ENCODE measurements around the gene TNIP2. TPM values are rescaled to one million over a fixed set of nuclear protein-coding genes. Genes with fewer than 3 reads are reported as not detected.

Gene TNIP2
- total and polyA plus RNA-seq, 2 donors (not counting 3 experiments of a cell fraction or from before 2014, with no cell fraction given), result 37.7 to 52.1 TPM

GRCh38 chr4:2787230-2788100, 31.3 kb upstream of the TNIP2 start:
- POLR2A ChIA-PET, result no interaction called here
- H3K79me2 ChIP-seq (ENCODE audit: control insufficient read depth, insufficient read depth, low read length), result no peaks in the 10 kb centered on the region
- H3K9me1 ChIP-seq (replicated peaks; ENCODE audit: control insufficient read depth, extremely low read depth, insufficient read depth, low read length), result no peaks in the 10 kb centered on the region
- H3K4me3 ChIP-seq (replicated peaks in 1 of 3; ENCODE audit: insufficient read depth in 1 of 3, low read depth in 1 of 3, low read length in 3 of 3), result no peak overlapping the region
- CTCF ChIA-PET, result interaction anchor here (0.6 kb wide), 1 partner anchor 144 kb away, joined by 3 read pairs; no protein-coding TSS in a partner anchor
- intact Hi-C loops (cut with micrococcal nuclease), result no loop called here
- no peaks in the 10 kb centered on the region for H3K36me3 ChIP-seq (ENCODE audit: control insufficient read depth in 2 of 2, extremely low read depth in 1 of 2, insufficient read depth in 2 of 2, low read length in 2 of 2)
- TF ChIP-seq CTCF (IDR thresholded peaks at IDR 0.05; ENCODE audit: extremely low read depth in 1 of 2, insufficient read depth in 1 of 2, low read depth in 1 of 2, low read length in 2 of 2), result no peak
- no peak for TF ChIP-seq GATA2 (IDR thresholded peaks at IDR 0.05; ENCODE audit: insufficient read depth, insufficient read length, low read depth, low read length)
- no peak for TF ChIP-seq POLR2AphosphoS5 (IDR thresholded peaks at IDR 0.05; ENCODE audit: insufficient read depth, low read depth, low read length)
- no peak for TF ChIP-seq EZH2 (IDR thresholded peaks at IDR 0.05; ENCODE audit: borderline replicate concordance, low read depth, low read length, severe bottlenecking)
- TF ChIP-seq FOS (IDR thresholded peaks at IDR 0.05; ENCODE audit: borderline replicate concordance, insufficient read depth, low read length), result no peak
- TF ChIP-seq MYC (IDR thresholded peaks at IDR 0.05; ENCODE audit: low read depth, low read length), result no peak
- TF ChIP-seq, protein P1, sequence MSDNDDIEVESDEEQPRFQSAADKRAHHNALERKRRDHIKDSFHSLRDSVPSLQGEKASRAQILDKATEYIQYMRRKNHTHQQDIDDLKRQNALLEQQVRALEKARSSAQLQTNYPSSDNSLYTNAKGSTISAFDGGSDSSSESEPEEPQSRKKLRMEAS (IDR thresholded peaks at IDR 0.05; ENCODE audit: insufficient read depth, insufficient read length), result no peak
- TF ChIP-seq JUN (IDR thresholded peaks at IDR 0.05; ENCODE audit: borderline replicate concordance, insufficient read depth, insufficient read length, low read depth), result no peak
- TF ChIP-seq POLR2A (IDR thresholded peaks at IDR 0.05; ENCODE audit: low read depth, low read length), result no peak
- DNase-seq (ENCODE audit: low read depth, low spot score) (no peak), FAIRE-seq (no peak)
- no peak overlapping the region for H3K9ac ChIP-seq (replicated peaks; ENCODE audit: extremely low read depth, insufficient read depth, low read length)
- no peak overlapping the region for H3K4me2 ChIP-seq (ENCODE audit: insufficient read depth, low read length)
- no peaks in the 10 kb centered on the region for H3K4me1 ChIP-seq (ENCODE audit: control insufficient read depth, extremely low read depth, insufficient read depth, low read length)
- H4K20me1 ChIP-seq (replicated peaks; ENCODE audit: control insufficient read depth, extremely low read depth, insufficient read depth, low read length), result no peaks in the 10 kb centered on the region
- no TSS peak for BruUV-seq (replicated peaks)
- no peaks in the 10 kb centered on the region for H3K9me3 ChIP-seq (replicated peaks; ENCODE audit: control insufficient read depth, insufficient read depth, low read length)
- H3K27me3 ChIP-seq (ENCODE audit: control insufficient read depth in 2 of 2, insufficient read depth in 2 of 2, low read length in 2 of 2), result peaks cover 3 to 8% of the 10 kb centered on the region in 2 experiments
- H2AFZ ChIP-seq (ENCODE audit: low read depth, low read length), result no peak overlapping the region
- H3K27ac ChIP-seq (ENCODE audit: insufficient read depth, low read depth, low read length), result no peak overlapping the region
- dilution Hi-C loops (cut with MboI; ENCODE audit: extremely low pct_ligation_motif_present, low sequenced_read_pairs), result no loop called here

Measured in endothelial cell of umbilical vein (primary cell).